H9 (cell line): ENCODE measurements around the gene ZBTB43. TPM values are rescaled to one million over a fixed set of nuclear protein-coding genes. Genes with fewer than 3 reads are reported as not detected.

Experiments used
- DNase-seq: peaks from one replicate; pipeline ENCODE4 v3.0.0-alpha.2; 2017
- H2AFZ ChIP-seq: one replicate; pipeline ENCODE4 v1.6.1; 2013; ENCODE audit warnings: mild to moderate bottlenecking, low read length, control low read depth, moderate library complexity
- H2AK5ac ChIP-seq: 2 replicates; pipeline ENCODE4 v1.6.1; 2013; ENCODE audit warnings: low read length, control low read depth, mixed read lengths; ENCODE audit not compliant: insufficient read length
- H2BK120ac ChIP-seq: one replicate; pipeline ENCODE4 v1.6.1; 2013; ENCODE audit warnings: low read depth, mild to moderate bottlenecking, low read length, control low read depth, inconsistent platforms; ENCODE audit not compliant: poor library complexity, severe bottlenecking
- H2BK12ac ChIP-seq: 2 replicates; pipeline ENCODE4 v1.6.1; 2013; ENCODE audit warnings: low read length, control low read depth, mixed read lengths, low read depth; ENCODE audit not compliant: insufficient read length
- H2BK15ac ChIP-seq: 2 replicates; pipeline ENCODE4 v1.6.1; 2013; ENCODE audit warnings: low read depth, low read length, control low read depth
- H2BK20ac ChIP-seq: one replicate; pipeline ENCODE4 v1.6.1; 2013; ENCODE audit warnings: low read depth, mild to moderate bottlenecking, low read length, control low read depth, inconsistent platforms; ENCODE audit not compliant: poor library complexity, severe bottlenecking
- H2BK5ac ChIP-seq: 2 replicates; pipeline ENCODE4 v1.6.1; 2013; ENCODE audit warnings: low read length, control low read depth, mixed read lengths; ENCODE audit not compliant: insufficient read length
- H3K14ac ChIP-seq: 2 replicates; pipeline ENCODE4 v1.6.1; 2013; ENCODE audit warnings: low read length, control low read depth; ENCODE audit not compliant: insufficient read depth
- H3K18ac ChIP-seq: 2 replicates; pipeline ENCODE4 v1.6.1; 2013; ENCODE audit warnings: low read depth, mild to moderate bottlenecking, mixed read lengths, low read length, control low read depth; ENCODE audit not compliant: insufficient read length
- H3K23ac ChIP-seq: 2 replicates; pipeline ENCODE4 v1.6.1; 2013; ENCODE audit warnings: low read length, control low read depth, mixed read lengths, low read depth; ENCODE audit not compliant: insufficient read length
- H3K23me2 ChIP-seq: 2 replicates; pipeline ENCODE4 v1.6.1; 2013; ENCODE audit warnings: low read depth, mild to moderate bottlenecking, mixed read lengths, low read length, control low read depth; ENCODE audit not compliant: insufficient read length, poor library complexity, severe bottlenecking
- H3K27ac ChIP-seq: 2 replicates; pipeline ENCODE4 v1.5.1; 2013; ENCODE audit warnings: low read length, control low read depth, mixed read lengths, low read depth; ENCODE audit not compliant: insufficient read length
- H3K27me3 ChIP-seq: 2 replicates; pipeline ENCODE4 v1.6.1; 2013; ENCODE audit warnings: low read length, control low read depth, inconsistent platforms; ENCODE audit not compliant: insufficient read depth
- H3K4ac ChIP-seq: 2 replicates; pipeline ENCODE4 v1.6.1; 2013; ENCODE audit warnings: low read depth, mild to moderate bottlenecking, control low read depth, inconsistent platforms, low read length, moderate library complexity
- H3K4me1 ChIP-seq: 2 replicates; pipeline ENCODE4 v1.6.1; 2013; ENCODE audit warnings: low read length, control low read depth, inconsistent platforms; ENCODE audit not compliant: insufficient read depth
- H3K4me2 ChIP-seq: 2 replicates; pipeline ENCODE4 v1.6.1; 2013; ENCODE audit warnings: low read length, control low read depth, mixed read lengths; ENCODE audit not compliant: insufficient read length, insufficient read depth
- H3K56ac ChIP-seq: 2 replicates; pipeline ENCODE4 v1.6.1; 2013; ENCODE audit warnings: low read depth, mild to moderate bottlenecking, mixed read lengths, low read length, control low read depth; ENCODE audit not compliant: insufficient read length
- H3K79me1 ChIP-seq: 2 replicates; pipeline ENCODE4 v1.6.1; 2013; ENCODE audit warnings: low read depth, mild to moderate bottlenecking, moderate library complexity, low read length, control low read depth, inconsistent platforms; ENCODE audit not compliant: insufficient read depth, poor library complexity, severe bottlenecking
- H3K79me2 ChIP-seq: 2 replicates; pipeline ENCODE4 v1.6.1; 2013; ENCODE audit warnings: low read length, control low read depth, inconsistent platforms; ENCODE audit not compliant: insufficient read depth
- H3K9ac ChIP-seq: 2 replicates; pipeline ENCODE4 v1.6.1; 2013; ENCODE audit warnings: low read length, control low read depth, mixed read lengths; ENCODE audit not compliant: insufficient read length; ENCODE audit errors: extremely low read depth
- H3K9me3 ChIP-seq: one replicate; pipeline ENCODE4 v1.6.1; 2013; ENCODE audit warnings: low read depth, low read length, inconsistent platforms; ENCODE audit not compliant: control insufficient read depth
- H3T11ph ChIP-seq: one replicate; pipeline ENCODE4 v1.6.1; 2013; ENCODE audit warnings: mild to moderate bottlenecking, low read length, control low read depth, inconsistent platforms
- H4K20me1 ChIP-seq: one replicate; pipeline ENCODE4 v1.6.1; 2013; ENCODE audit not compliant: control insufficient read depth, insufficient read length, insufficient read depth
- H4K5ac ChIP-seq: 2 replicates; pipeline ENCODE4 v1.6.1; 2013; ENCODE audit warnings: low read depth, mild to moderate bottlenecking, mixed read lengths, low read length, control low read depth; ENCODE audit not compliant: insufficient read length
- H4K8ac ChIP-seq: replicated peaks from 2 replicates; pipeline ENCODE4 v1.6.1; 2013; ENCODE audit warnings: low read length, control low read depth, mixed read lengths, low read depth; ENCODE audit not compliant: insufficient read length
- H4K91ac ChIP-seq: 2 replicates; pipeline ENCODE4 v1.6.1; 2013; ENCODE audit warnings: low read depth, mild to moderate bottlenecking, moderate library complexity, mixed read lengths, low read length, control low read depth; ENCODE audit not compliant: insufficient read length
- H3K27ac Mint-ChIP-seq, 3 experiments: 2 replicates in 2 of 3; 3 replicates in 1 of 3; pipeline ENCODE4 v1.8.0; 2020 to 2021; ENCODE audit warnings: mixed read lengths in 3 of 3, mild to moderate bottlenecking in 1 of 3, moderate library complexity in 1 of 3
- H3K27me3 Mint-ChIP-seq: 2 replicates; pipeline ENCODE4 v1.8.0; 2021; ENCODE audit warnings: low read depth, mild to moderate bottlenecking, moderate library complexity, mixed read lengths
- H3K36me3 Mint-ChIP-seq, 3 experiments: 2 replicates in 2 of 3; 3 replicates in 1 of 3; pipeline ENCODE4 v1.8.0; 2020 to 2021; ENCODE audit warnings: low read depth in 3 of 3, mixed read lengths in 3 of 3; ENCODE audit not compliant: insufficient read depth in 1 of 3
- H3K4me1 Mint-ChIP-seq, 2 experiments: 2 replicates each; pipeline ENCODE4 v1.8.0; 2020; ENCODE audit warnings: mixed read lengths in 2 of 2
- H3K4me3 Mint-ChIP-seq, 2 experiments: 2 replicates in 1 of 2; 3 replicates in 1 of 2; pipeline ENCODE4 v1.8.0; 2020 to 2021; ENCODE audit warnings: mild to moderate bottlenecking in 2 of 2, mixed read lengths in 2 of 2, moderate library complexity in 1 of 2
- H3K9me3 Mint-ChIP-seq, 2 experiments: 2 replicates in 1 of 2; 3 replicates in 1 of 2; pipeline ENCODE4 v1.8.0; 2020; ENCODE audit warnings: mild to moderate bottlenecking in 2 of 2, mixed read lengths in 2 of 2, moderate library complexity in 1 of 2
- WGBS: extraction: QIAGEN DNeasy Blood & Tissue Kit; methylation state at CpG from one replicate; pipeline ENCODE4 v1.1.7; 2013; ENCODE audit warnings: missing lambda C conversion rate, low lambda C conversion rate, mixed read lengths; ENCODE audit not compliant: insufficient read length; ENCODE audit errors: extremely low coverage; 5-methylcytosine and 5-hydroxymethylcytosine counted together
- total RNA-seq: library from RNA; stranded (reverse); gene quantifications from 2 replicates; pipeline ENCODE4 v1.2.1, GENCODE V29; 2021
- TF ChIP-seq, protein P1 (sequence below): fragments of 200-600 bp; sonication (generic); conservative IDR thresholded peaks from 3 replicates; pipeline ENCODE4 v1.8.0; 2021; ENCODE audit warnings: antibody characterized with exemption, mild to moderate bottlenecking

The ZBTB43 gene
- total RNA-seq, 1 experiment from 2014 or later = 15.7 TPM

DNA sequence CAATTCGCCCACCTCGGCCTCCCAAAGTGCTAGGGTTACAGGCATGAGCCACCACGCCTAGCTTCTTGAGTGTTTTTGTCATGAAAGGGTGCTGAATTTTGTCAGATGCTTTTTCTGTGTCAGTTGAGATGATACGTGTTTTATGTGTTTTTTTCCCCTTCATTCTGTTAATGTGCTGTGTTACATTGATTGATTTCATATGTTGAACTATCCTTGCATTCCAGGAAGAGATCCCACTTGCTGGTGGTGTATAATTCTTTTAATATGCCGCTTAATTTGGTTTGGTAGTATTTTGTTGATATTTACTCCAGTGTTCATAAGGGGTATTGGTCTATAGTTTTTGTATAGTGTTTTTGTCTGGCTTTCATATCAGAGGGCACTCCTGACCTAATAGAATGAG, 13.6 kb downstream of the ZBTB43 start:
- Histone ChIP-seq H3K23ac (no peak overlapping the region), H4K20me1 (no peaks in the 10 kb centered on the region), H3K9me3 (peaks cover 17% of the 10 kb centered on the region), H2AK5ac (no peak overlapping the region), H3T11ph (no peak overlapping the region), H3K9ac (no peak overlapping the region), H4K91ac (no peak overlapping the region), H2AFZ (no peak overlapping the region), H3K18ac (no peak overlapping the region), H3K4me1 (no peaks in the 10 kb centered on the region), H3K14ac (no peak overlapping the region), H3K56ac (no peak overlapping the region), H4K8ac (no peak overlapping the region), H2BK12ac (no peak overlapping the region), H3K79me1 (peaks cover 5% of the 10 kb centered on the region), H4K5ac (no peak overlapping the region), H2BK15ac (no peak overlapping the region), H3K27me3 (no peaks in the 10 kb centered on the region), H2BK20ac (no peak overlapping the region), H3K4me2 (no peak overlapping the region), H2BK120ac (no peak overlapping the region), H3K4ac (no peak overlapping the region), H3K79me2 (peaks cover 5% of the 10 kb centered on the region; the same call in 1 of the 2 replicates), H3K23me2 (no peaks in the 10 kb centered on the region), H3K27ac (no peak overlapping the region), H2BK5ac (no peak overlapping the region)
- Mint-ChIP-seq H3K9me3 (peaks cover 28 to 38% of the 10 kb centered on the region in 2 experiments), H3K4me1 (no peaks in the 10 kb centered on the region), H3K4me3 (no peak overlapping the region), H3K27me3 (peaks cover 1% of the 10 kb centered on the region; the same call in 1 of the 2 replicates), H3K36me3 (peaks cover 52 to 66% (median 53%) of the 10 kb centered on the region in 3 experiments), H3K27ac (no peak overlapping the region)
- no peak for DNase-seq
- WGBS = no CpG with 5 or more reads among the region's 5 CpGs
- TF ChIP-seq, protein P1, sequence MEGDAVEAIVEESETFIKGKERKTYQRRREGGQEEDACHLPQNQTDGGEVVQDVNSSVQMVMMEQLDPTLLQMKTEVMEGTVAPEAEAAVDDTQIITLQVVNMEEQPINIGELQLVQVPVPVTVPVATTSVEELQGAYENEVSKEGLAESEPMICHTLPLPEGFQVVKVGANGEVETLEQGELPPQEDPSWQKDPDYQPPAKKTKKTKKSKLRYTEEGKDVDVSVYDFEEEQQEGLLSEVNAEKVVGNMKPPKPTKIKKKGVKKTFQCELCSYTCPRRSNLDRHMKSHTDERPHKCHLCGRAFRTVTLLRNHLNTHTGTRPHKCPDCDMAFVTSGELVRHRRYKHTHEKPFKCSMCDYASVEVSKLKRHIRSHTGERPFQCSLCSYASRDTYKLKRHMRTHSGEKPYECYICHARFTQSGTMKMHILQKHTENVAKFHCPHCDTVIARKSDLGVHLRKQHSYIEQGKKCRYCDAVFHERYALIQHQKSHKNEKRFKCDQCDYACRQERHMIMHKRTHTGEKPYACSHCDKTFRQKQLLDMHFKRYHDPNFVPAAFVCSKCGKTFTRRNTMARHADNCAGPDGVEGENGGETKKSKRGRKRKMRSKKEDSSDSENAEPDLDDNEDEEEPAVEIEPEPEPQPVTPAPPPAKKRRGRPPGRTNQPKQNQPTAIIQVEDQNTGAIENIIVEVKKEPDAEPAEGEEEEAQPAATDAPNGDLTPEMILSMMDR = no peak
